Occipital lobe (tissue), 2 donors: ENCODE data around the gene CD1C. TPM values are rescaled to one million over a fixed set of nuclear protein-coding genes. Genes with fewer than 3 reads are reported as not detected.
"Not testable (repeated sequence)": the region's sequence is repeated elsewhere in the genome, so short reads cannot be mapped to it uniquely, and the experiment has no call there.

Experiments used
- DNase-seq: peaks from one replicate; lab custom pipeline; 2025; lab: John Stamatoyannopoulos, UW
- total RNA-seq: library from RNA; depleted of rRNA; stranded (reverse); fragments of >200 nt; gene quantifications from one replicate; pipeline ENCODE4 v1.2.3, GENCODE V29; 2014

The CD1C gene
- total RNA-seq, 1 donor from 2014 or later, result not detected

- DNase-seq, result no peak
Observed at GRCh38 chr1:158328426-158328825, 38.7 kb downstream of the CD1C start.

GRCh38 chr1:158329300-158329699, 39.6 kb downstream of the CD1C start:
- no peak for DNase-seq

- no peak for DNase-seq
Observed at GRCh38 chr1:158329733-158330132, 40.0 kb downstream of the CD1C start.

- no peak for DNase-seq
Observed at GRCh38 chr1:158330391-158331105, 40.8 kb downstream of the CD1C start.

GRCh38 chr1:158331106-158331425, 41.3 kb downstream of the CD1C start:
- DNase-seq, result no peak

GRCh38 chr1:158331481-158332150, 41.9 kb downstream of the CD1C start, which contains the start of gene CD1B:
TSS of gene CD1B (minus strand) at chr1:158331531. CDS start at chr1:158331423, 108 bp downstream.
- DNase-seq, result no peak

GRCh38 chr1:158333405-158334155, 43.9 kb downstream of the CD1C start:
- DNase-seq, result no peak

GRCh38 chr1:158334526-158335212, 44.9 kb downstream of the CD1C start:
- DNase-seq, result no peak

- DNase-seq, result no peak
Observed at GRCh38 chr1:158335213-158335532, 45.5 kb downstream of the CD1C start.

- DNase-seq, result not testable (repeated sequence)
Observed at GRCh38 chr1:158336413-158336812, 46.7 kb downstream of the CD1C start.

Other genes starting within 250 kb of the CD1C start
- 1.6 TPM for gene CD1D, start 109.0 kb upstream of the CD1C start, total RNA-seq
- gene CD1A, start 35.5 kb upstream of the CD1C start, total RNA-seq, result not detected
- not detected for gene CD1B, start 41.6 kb downstream of the CD1C start, total RNA-seq
- gene CD1E, start 64.0 kb downstream of the CD1C start, total RNA-seq, result not detected
- gene OR10T2, start 109.5 kb downstream of the CD1C start, total RNA-seq, result not detected
- not detected for gene OR10K2, start 136.3 kb downstream of the CD1C start, total RNA-seq
- gene OR10K1, start 171.9 kb downstream of the CD1C start, total RNA-seq, result not detected
- not detected for gene OR10R2, start 182.3 kb downstream of the CD1C start, total RNA-seq